HEK293T (cell line): ENCODE data around the gene DDX23.

ENCODE experiments used
- ARNT ChIP-seq: fragments of 450-650 bp; IDR thresholded peaks from 2 replicates; pipeline ENCODE4 v1.6.1; 2017; ENCODE audit warnings: mild to moderate bottlenecking
- BHLHE40 ChIP-seq: fragments of 450-650 bp; IDR thresholded peaks from 2 replicates; pipeline ENCODE4 v1.6.1; 2016; ENCODE audit warnings: mild to moderate bottlenecking, moderate library complexity, borderline replicate concordance
- CTBP1 ChIP-seq: fragments of 450-650 bp; IDR thresholded peaks from 2 replicates; pipeline ENCODE4 v1.6.1; 2016; ENCODE audit warnings: borderline replicate concordance
- FOXK2 ChIP-seq: fragments of 450-650 bp; IDR thresholded peaks from 2 replicates; pipeline ENCODE4 v1.6.1; 2016; ENCODE audit warnings: mild to moderate bottlenecking
- FOXM1 ChIP-seq: fragments of 450-650 bp; IDR thresholded peaks from 2 replicates; pipeline ENCODE4 v1.6.1; 2017; ENCODE audit warnings: mild to moderate bottlenecking, borderline replicate concordance
- HDGF ChIP-seq: fragments of 450-650 bp; IDR thresholded peaks from 2 replicates; pipeline ENCODE4 v1.6.1; 2017; ENCODE audit warnings: antibody characterized with exemption, borderline replicate concordance
- NFRKB ChIP-seq: fragments of 450-650 bp; IDR thresholded peaks from 2 replicates; pipeline ENCODE4 v1.6.1; 2016; ENCODE audit warnings: mild to moderate bottlenecking, moderate library complexity
- PKNOX1 ChIP-seq: fragments of 450-650 bp; IDR thresholded peaks from 2 replicates; pipeline ENCODE4 v1.6.1; 2016
- SP1 ChIP-seq: fragments of 450-650 bp; IDR thresholded peaks from 2 replicates; pipeline ENCODE4 v1.6.1; 2017
- SUZ12 ChIP-seq: fragments of 450-650 bp; IDR thresholded peaks from 2 replicates; pipeline ENCODE4 v1.6.1; 2016; ENCODE audit warnings: mild to moderate bottlenecking

GRCh38 chr12:48851883-48852733 is at the start of gene DDX23:
- TF ChIP-seq CTBP1 (no peak), ARNT (no peak), SUZ12 (peak; percentile 97), FOXM1 (peak; percentile 95), FOXK2 (no peak), HDGF (no peak), BHLHE40 (no peak), NFRKB (0 out of 2 replicates have a peak, but pooled peaks have one; percentile 60), SP1 (no peak), PKNOX1 (no peak)
